H9 (cell line): Measurements from ENCODE around the gene ZMIZ1. TPM values are rescaled to one million over a fixed set of nuclear protein-coding genes. Genes with fewer than 3 reads are reported as not detected.

Experiments
- DNase-seq: peaks from one replicate; pipeline ENCODE4 v3.0.0-alpha.2; 2017
- H2AFZ ChIP-seq: one replicate; pipeline ENCODE4 v1.6.1; 2013; ENCODE audit warnings: mild to moderate bottlenecking, low read length, control low read depth, moderate library complexity
- H2AK5ac ChIP-seq: 2 replicates; pipeline ENCODE4 v1.6.1; 2013; ENCODE audit warnings: low read length, control low read depth, mixed read lengths; ENCODE audit not compliant: insufficient read length
- H2BK120ac ChIP-seq: one replicate; pipeline ENCODE4 v1.6.1; 2013; ENCODE audit warnings: low read depth, mild to moderate bottlenecking, low read length, control low read depth, inconsistent platforms; ENCODE audit not compliant: poor library complexity, severe bottlenecking
- H2BK12ac ChIP-seq: 2 replicates; pipeline ENCODE4 v1.6.1; 2013; ENCODE audit warnings: low read length, control low read depth, mixed read lengths, low read depth; ENCODE audit not compliant: insufficient read length
- H2BK15ac ChIP-seq: 2 replicates; pipeline ENCODE4 v1.6.1; 2013; ENCODE audit warnings: low read depth, low read length, control low read depth
- H2BK20ac ChIP-seq: one replicate; pipeline ENCODE4 v1.6.1; 2013; ENCODE audit warnings: low read depth, mild to moderate bottlenecking, low read length, control low read depth, inconsistent platforms; ENCODE audit not compliant: poor library complexity, severe bottlenecking
- H2BK5ac ChIP-seq: 2 replicates; pipeline ENCODE4 v1.6.1; 2013; ENCODE audit warnings: low read length, control low read depth, mixed read lengths; ENCODE audit not compliant: insufficient read length
- H3K14ac ChIP-seq: 2 replicates; pipeline ENCODE4 v1.6.1; 2013; ENCODE audit warnings: low read length, control low read depth; ENCODE audit not compliant: insufficient read depth
- H3K18ac ChIP-seq: 2 replicates; pipeline ENCODE4 v1.6.1; 2013; ENCODE audit warnings: low read depth, mild to moderate bottlenecking, mixed read lengths, low read length, control low read depth; ENCODE audit not compliant: insufficient read length
- H3K23ac ChIP-seq: 2 replicates; pipeline ENCODE4 v1.6.1; 2013; ENCODE audit warnings: low read length, control low read depth, mixed read lengths, low read depth; ENCODE audit not compliant: insufficient read length
- H3K23me2 ChIP-seq: 2 replicates; pipeline ENCODE4 v1.6.1; 2013; ENCODE audit warnings: low read depth, mild to moderate bottlenecking, mixed read lengths, low read length, control low read depth; ENCODE audit not compliant: insufficient read length, poor library complexity, severe bottlenecking
- H3K27ac ChIP-seq: 2 replicates; pipeline ENCODE4 v1.5.1; 2013; ENCODE audit warnings: low read length, control low read depth, mixed read lengths, low read depth; ENCODE audit not compliant: insufficient read length
- H3K27me3 ChIP-seq: 2 replicates; pipeline ENCODE4 v1.6.1; 2013; ENCODE audit warnings: low read length, control low read depth, inconsistent platforms; ENCODE audit not compliant: insufficient read depth
- H3K4ac ChIP-seq: 2 replicates; pipeline ENCODE4 v1.6.1; 2013; ENCODE audit warnings: low read depth, mild to moderate bottlenecking, control low read depth, inconsistent platforms, low read length, moderate library complexity
- H3K4me1 ChIP-seq: 2 replicates; pipeline ENCODE4 v1.6.1; 2013; ENCODE audit warnings: low read length, control low read depth, inconsistent platforms; ENCODE audit not compliant: insufficient read depth
- H3K4me2 ChIP-seq: 2 replicates; pipeline ENCODE4 v1.6.1; 2013; ENCODE audit warnings: low read length, control low read depth, mixed read lengths; ENCODE audit not compliant: insufficient read length, insufficient read depth
- H3K56ac ChIP-seq: 2 replicates; pipeline ENCODE4 v1.6.1; 2013; ENCODE audit warnings: low read depth, mild to moderate bottlenecking, mixed read lengths, low read length, control low read depth; ENCODE audit not compliant: insufficient read length
- H3K79me1 ChIP-seq: 2 replicates; pipeline ENCODE4 v1.6.1; 2013; ENCODE audit warnings: low read depth, mild to moderate bottlenecking, moderate library complexity, low read length, control low read depth, inconsistent platforms; ENCODE audit not compliant: insufficient read depth, poor library complexity, severe bottlenecking
- H3K79me2 ChIP-seq: 2 replicates; pipeline ENCODE4 v1.6.1; 2013; ENCODE audit warnings: low read length, control low read depth, inconsistent platforms; ENCODE audit not compliant: insufficient read depth
- H3K9ac ChIP-seq: 2 replicates; pipeline ENCODE4 v1.6.1; 2013; ENCODE audit warnings: low read length, control low read depth, mixed read lengths; ENCODE audit not compliant: insufficient read length; ENCODE audit errors: extremely low read depth
- H3K9me3 ChIP-seq: one replicate; pipeline ENCODE4 v1.6.1; 2013; ENCODE audit warnings: low read depth, low read length, inconsistent platforms; ENCODE audit not compliant: control insufficient read depth
- H3T11ph ChIP-seq: one replicate; pipeline ENCODE4 v1.6.1; 2013; ENCODE audit warnings: mild to moderate bottlenecking, low read length, control low read depth, inconsistent platforms
- H4K20me1 ChIP-seq: one replicate; pipeline ENCODE4 v1.6.1; 2013; ENCODE audit not compliant: control insufficient read depth, insufficient read length, insufficient read depth
- H4K5ac ChIP-seq: 2 replicates; pipeline ENCODE4 v1.6.1; 2013; ENCODE audit warnings: low read depth, mild to moderate bottlenecking, mixed read lengths, low read length, control low read depth; ENCODE audit not compliant: insufficient read length
- H4K8ac ChIP-seq: replicated peaks from 2 replicates; pipeline ENCODE4 v1.6.1; 2013; ENCODE audit warnings: low read length, control low read depth, mixed read lengths, low read depth; ENCODE audit not compliant: insufficient read length
- H4K91ac ChIP-seq: 2 replicates; pipeline ENCODE4 v1.6.1; 2013; ENCODE audit warnings: low read depth, mild to moderate bottlenecking, moderate library complexity, mixed read lengths, low read length, control low read depth; ENCODE audit not compliant: insufficient read length
- H3K27ac Mint-ChIP-seq, 3 experiments: 2 replicates in 2 of 3; 3 replicates in 1 of 3; pipeline ENCODE4 v1.8.0; 2020 to 2021; ENCODE audit warnings: mixed read lengths in 3 of 3, mild to moderate bottlenecking in 1 of 3, moderate library complexity in 1 of 3
- H3K27me3 Mint-ChIP-seq: 2 replicates; pipeline ENCODE4 v1.8.0; 2021; ENCODE audit warnings: low read depth, mild to moderate bottlenecking, moderate library complexity, mixed read lengths
- H3K36me3 Mint-ChIP-seq, 3 experiments: 2 replicates in 2 of 3; 3 replicates in 1 of 3; pipeline ENCODE4 v1.8.0; 2020 to 2021; ENCODE audit warnings: low read depth in 3 of 3, mixed read lengths in 3 of 3; ENCODE audit not compliant: insufficient read depth in 1 of 3
- H3K4me1 Mint-ChIP-seq, 2 experiments: 2 replicates each; pipeline ENCODE4 v1.8.0; 2020; ENCODE audit warnings: mixed read lengths in 2 of 2
- H3K4me3 Mint-ChIP-seq, 2 experiments: 2 replicates in 1 of 2; 3 replicates in 1 of 2; pipeline ENCODE4 v1.8.0; 2020 to 2021; ENCODE audit warnings: mild to moderate bottlenecking in 2 of 2, mixed read lengths in 2 of 2, moderate library complexity in 1 of 2
- H3K9me3 Mint-ChIP-seq, 2 experiments: 2 replicates in 1 of 2; 3 replicates in 1 of 2; pipeline ENCODE4 v1.8.0; 2020; ENCODE audit warnings: mild to moderate bottlenecking in 2 of 2, mixed read lengths in 2 of 2, moderate library complexity in 1 of 2
- WGBS: extraction: QIAGEN DNeasy Blood & Tissue Kit; methylation state at CpG from one replicate; pipeline ENCODE4 v1.1.7; 2013; ENCODE audit warnings: missing lambda C conversion rate, low lambda C conversion rate, mixed read lengths; ENCODE audit not compliant: insufficient read length; ENCODE audit errors: extremely low coverage; 5-methylcytosine and 5-hydroxymethylcytosine counted together
- total RNA-seq: library from RNA; stranded (reverse); gene quantifications from 2 replicates; pipeline ENCODE4 v1.2.1, GENCODE V29; 2021
- TF ChIP-seq, protein P1 (sequence below): fragments of 200-600 bp; sonication (generic); conservative IDR thresholded peaks from 3 replicates; pipeline ENCODE4 v1.8.0; 2021; ENCODE audit warnings: antibody characterized with exemption, mild to moderate bottlenecking

Gene ZMIZ1
- total RNA-seq, 1 experiment from 2014 or later = 36.9 TPM

DNA sequence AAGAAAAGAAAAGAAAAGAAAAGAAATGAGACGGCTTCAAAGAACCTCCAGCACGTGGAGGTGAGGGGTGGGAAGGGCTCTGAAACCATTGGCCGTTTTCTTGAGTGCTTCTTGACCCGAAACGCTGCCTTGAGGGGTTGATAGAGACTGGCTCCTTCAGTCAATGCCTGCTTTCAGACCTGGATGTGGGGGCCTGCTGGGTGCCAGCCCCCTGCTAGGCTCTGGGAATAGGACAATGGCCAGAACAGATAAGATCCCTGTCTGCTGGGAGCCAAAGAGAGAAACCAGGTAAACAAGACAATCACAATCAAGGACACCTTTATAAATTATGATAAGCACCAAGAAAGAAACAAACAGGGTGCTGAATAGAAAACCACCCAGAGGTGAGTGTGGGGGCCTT, 27.7 kb downstream of the ZMIZ1 start:
- Histone ChIP-seq H3K4ac (no peak overlapping the region), H3K27me3 (no peaks in the 10 kb centered on the region), H2AK5ac (no peak overlapping the region), H3K9me3 (no peaks in the 10 kb centered on the region), H4K20me1 (no peaks in the 10 kb centered on the region), H3K23me2 (no peaks in the 10 kb centered on the region), H3K4me1 (peaks cover 5% of the 10 kb centered on the region; the same call in 1 of the 2 replicates), H2BK12ac (no peak overlapping the region), H4K5ac (no peak overlapping the region), H3K4me2 (no peak overlapping the region), H3K79me1 (peaks cover 7% of the 10 kb centered on the region), H2AFZ (no peak overlapping the region), H3K79me2 (peaks cover 13% of the 10 kb centered on the region; the same call in 1 of the 2 replicates), H3K14ac (no peak overlapping the region), H2BK120ac (no peak overlapping the region), H2BK15ac (no peak overlapping the region), H3K9ac (no peak overlapping the region), H3K56ac (no peak overlapping the region), H3K18ac (no peak overlapping the region), H2BK20ac (no peak overlapping the region), H2BK5ac (no peak overlapping the region), H3T11ph (no peak overlapping the region), H3K23ac (no peak overlapping the region), H4K91ac (no peak overlapping the region), H4K8ac (no peak overlapping the region), H3K27ac (no peak overlapping the region)
- Mint-ChIP-seq H3K4me3 (no peak overlapping the region), H3K27me3 (no peaks in the 10 kb centered on the region), H3K36me3 (peaks cover 0 to 8% (median 0%) of the 10 kb centered on the region in 3 experiments; a peak in 4 of 7 replicates), H3K9me3 (no peaks in the 10 kb centered on the region; a peak in 1 of 5 replicates), H3K4me1 (peaks cover 47 to 67% of the 10 kb centered on the region in 2 experiments), H3K27ac (peak overlapping the region; percentile 35 to 91 (median 83); a peak in 5 of 7 replicates)
- no CpG with 5 or more reads among the region's 5 CpGs for WGBS
- DNase-seq = no peak
- TF ChIP-seq, protein P1, sequence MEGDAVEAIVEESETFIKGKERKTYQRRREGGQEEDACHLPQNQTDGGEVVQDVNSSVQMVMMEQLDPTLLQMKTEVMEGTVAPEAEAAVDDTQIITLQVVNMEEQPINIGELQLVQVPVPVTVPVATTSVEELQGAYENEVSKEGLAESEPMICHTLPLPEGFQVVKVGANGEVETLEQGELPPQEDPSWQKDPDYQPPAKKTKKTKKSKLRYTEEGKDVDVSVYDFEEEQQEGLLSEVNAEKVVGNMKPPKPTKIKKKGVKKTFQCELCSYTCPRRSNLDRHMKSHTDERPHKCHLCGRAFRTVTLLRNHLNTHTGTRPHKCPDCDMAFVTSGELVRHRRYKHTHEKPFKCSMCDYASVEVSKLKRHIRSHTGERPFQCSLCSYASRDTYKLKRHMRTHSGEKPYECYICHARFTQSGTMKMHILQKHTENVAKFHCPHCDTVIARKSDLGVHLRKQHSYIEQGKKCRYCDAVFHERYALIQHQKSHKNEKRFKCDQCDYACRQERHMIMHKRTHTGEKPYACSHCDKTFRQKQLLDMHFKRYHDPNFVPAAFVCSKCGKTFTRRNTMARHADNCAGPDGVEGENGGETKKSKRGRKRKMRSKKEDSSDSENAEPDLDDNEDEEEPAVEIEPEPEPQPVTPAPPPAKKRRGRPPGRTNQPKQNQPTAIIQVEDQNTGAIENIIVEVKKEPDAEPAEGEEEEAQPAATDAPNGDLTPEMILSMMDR = no peak
